NCI-H226 (cell line): ENCODE measurements around the gene MKRN2OS.
A peak's percentile ranks its signal among the peaks of the same experiment; 100 is the strongest.

Experiments
- DNase-seq: peaks from one replicate; pipeline ENCODE4 v3.0.0-alpha.2; 2015

The MKRN2OS gene

DNA sequence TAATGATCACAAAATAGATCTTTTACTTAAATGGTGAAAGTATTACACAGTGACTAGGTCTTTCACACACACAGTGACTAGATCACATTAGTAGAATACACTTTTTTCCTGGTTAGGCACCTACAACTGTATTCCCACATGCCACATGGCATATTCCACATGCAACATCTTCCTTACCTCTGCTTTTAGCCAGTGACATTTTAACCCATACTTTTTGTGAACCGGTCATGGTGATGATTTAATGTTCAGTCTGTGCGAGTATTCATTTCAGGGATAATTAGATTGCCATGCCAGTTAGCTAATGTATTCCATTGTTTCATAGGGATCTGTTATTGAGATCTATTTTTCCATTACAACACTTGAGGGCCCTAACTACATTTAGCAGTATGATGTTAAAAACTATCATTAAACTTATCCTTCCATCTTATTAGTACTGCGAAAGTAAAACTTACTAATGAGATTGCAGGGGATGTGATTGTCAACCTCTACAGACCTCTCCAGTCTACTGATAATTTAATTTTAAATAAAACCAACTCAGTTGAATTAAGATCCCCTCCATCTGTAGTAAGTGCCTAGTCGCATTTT is 32.7 kb downstream of the MKRN2OS start:
- DNase-seq = no peak

- DNase-seq = no peak
These were observed 35.8 kb downstream of the MKRN2OS start for GRCh38 chr3:12509466-12509865.

GRCh38 chr3:12508291-12508700 is 37.0 kb downstream of the MKRN2OS start:
- peak; percentile 92 for DNase-seq

- DNase-seq = peak; percentile 39
These were observed 37.6 kb downstream of the MKRN2OS start for GRCh38 chr3:12507591-12508281.

GRCh38 chr3:12506201-12506709 is 39.0 kb downstream of the MKRN2OS start:
- no peak for DNase-seq

GRCh38 chr3:12503126-12503957 is 42.0 kb downstream of the MKRN2OS start:
- DNase-seq = no peak

DNA sequence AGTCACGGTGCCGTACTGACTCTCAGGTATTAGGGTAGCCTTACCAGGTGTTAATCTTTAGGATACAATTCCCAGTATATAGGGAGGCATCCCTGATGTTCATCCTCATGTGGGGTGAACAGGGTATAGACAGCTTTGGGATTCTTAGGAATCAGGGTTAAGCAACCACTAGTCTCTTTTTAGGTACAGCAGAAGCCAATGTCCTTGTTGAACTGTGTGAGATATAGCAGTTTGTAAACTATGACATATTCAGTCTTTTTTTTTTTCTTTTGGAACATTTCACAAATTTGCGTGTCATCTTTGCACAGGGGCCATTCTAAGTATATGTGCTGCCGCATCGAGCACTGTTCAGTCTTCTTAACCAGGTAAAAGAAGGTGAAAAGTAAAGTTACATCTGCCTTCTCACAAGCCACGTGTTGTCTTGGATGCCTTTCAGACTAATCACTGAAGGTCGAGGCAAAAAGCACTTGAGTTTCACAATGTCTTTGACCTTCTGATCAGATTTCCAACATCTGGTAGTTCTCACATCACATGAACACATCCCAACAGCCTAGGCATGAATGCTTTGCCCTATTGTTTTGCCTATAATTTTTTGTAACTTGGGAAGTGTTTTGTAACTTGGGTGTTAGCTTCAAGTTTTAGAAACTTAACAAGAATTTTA is 43.8 kb downstream of the MKRN2OS start:
- DNase-seq = no peak

DNA sequence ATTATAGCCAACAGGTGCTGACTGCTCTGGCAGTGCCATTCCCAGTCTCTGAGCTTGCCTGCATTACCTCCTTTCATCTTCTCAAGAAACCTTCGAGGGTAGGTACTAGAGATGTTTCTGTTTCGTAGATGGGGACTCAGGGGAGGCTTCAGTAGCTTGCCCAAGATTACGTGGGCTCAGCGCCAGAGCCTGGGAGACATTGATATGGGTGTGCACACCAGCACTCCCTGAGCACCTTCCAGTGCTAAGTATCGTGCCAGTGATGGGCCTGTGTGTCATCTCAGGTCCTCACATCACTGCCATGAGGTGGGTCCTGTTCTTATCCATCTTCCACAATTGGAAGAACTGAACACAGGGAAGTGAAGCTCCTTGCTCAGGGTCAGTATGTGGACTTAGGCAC is 45.8 kb downstream of the MKRN2OS start:
- no peak for DNase-seq

DNA sequence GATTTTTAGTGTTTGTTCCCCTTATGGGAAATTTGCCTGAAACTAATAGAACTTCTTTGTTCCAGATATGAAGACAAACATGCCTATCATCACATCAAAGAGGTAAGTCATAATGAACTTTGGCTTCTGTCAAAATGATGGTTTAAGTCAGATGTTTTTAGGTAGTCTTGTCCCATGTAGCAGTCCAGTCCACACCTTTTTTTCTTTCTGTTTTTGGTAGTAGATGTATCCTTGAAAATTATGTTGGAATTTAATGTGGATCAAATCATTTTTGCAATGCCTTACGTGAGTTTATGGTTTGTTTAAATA is 48.9 kb downstream of the MKRN2OS start:
- DNase-seq = no peak

- DNase-seq = no peak
These were observed 49.4 kb downstream of the MKRN2OS start for GRCh38 chr3:12495749-12496452.

DNA sequence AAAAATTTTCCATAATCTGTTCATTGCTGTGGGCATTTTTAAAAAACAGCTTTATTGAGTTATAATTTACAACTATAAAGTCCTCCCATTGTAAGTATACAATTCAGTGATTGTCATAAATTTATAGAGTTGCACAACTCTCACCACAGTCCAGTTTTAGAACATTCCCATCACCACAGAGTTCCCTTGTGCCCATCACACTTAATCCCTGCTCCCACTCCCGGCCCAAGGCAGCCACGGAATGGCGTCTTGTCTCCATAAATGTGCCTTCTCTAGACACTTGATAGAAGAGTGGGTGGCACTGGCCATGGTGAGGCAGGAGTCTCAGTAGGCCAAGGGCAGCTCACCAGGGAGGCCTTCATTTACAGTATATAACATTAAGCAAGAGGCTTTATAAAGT is 54.8 kb downstream of the MKRN2OS start:
- no peak for DNase-seq

DNA sequence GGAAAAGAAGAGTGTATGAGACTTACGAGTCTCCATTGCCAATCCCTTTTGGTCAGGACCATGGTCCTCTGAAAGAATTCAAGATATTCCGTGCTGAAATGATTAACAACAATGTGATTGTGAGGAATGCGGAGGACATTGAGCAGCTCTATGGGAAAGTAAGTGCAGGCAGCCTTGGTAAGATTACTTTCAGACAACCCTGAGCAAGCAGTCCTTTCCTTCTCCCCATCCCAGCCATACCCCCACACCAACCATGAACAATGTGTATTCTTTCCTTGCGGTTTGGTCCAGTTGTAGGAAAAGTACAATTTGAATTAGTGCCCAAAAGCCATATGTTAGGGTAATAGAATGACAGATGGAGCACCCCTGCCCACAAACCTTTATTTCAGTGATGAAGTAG is 55.5 kb downstream of the MKRN2OS start:
- no peak for DNase-seq
